Liver (tissue), 5 donors: ENCODE measurements around the gene ERGIC1. TPM values are rescaled to one million over a fixed set of nuclear protein-coding genes. Genes with fewer than 3 reads are reported as not detected.

Experiments used
- polyA plus RNA-seq, 2 donors: library from polyadenylated mRNA; stranded (reverse) in 1 of 2; unstranded in 1 of 2; fragments of 200-250 nt in 1 of 2; fragments of >200 nt in 1 of 2; fragmentation: Nextera tagmentation in 1 of 2; extraction: Ambion mirVana in 1 of 2; gene quantifications; one replicate each; pipeline versions ENCODE4 v1.2.1 to v1.2.3, GENCODE V29; 2013 to 2015
- small RNA-seq: library from RNA; depleted of rRNA; stranded (forward); fragments of <200 nt; gene quantifications from one replicate; pipeline ENCODE3, GENCODE V24; 2014
- total RNA-seq, 2 donors: library from RNA; depleted of rRNA; stranded (reverse); fragments of >200 nt; gene quantifications; one replicate each; pipeline ENCODE4 v1.2.3, GENCODE V29; 2014
- donor health status: healthy.
- donor health status: healthy.
- donor health status: healthy.

The ERGIC1 gene
- total and polyA plus RNA-seq, 4 donors = 45.4 to 155 (median 101) TPM

Small RNA genes within 50 kb of the gene (small RNA-seq; reads per million reads assigned to genes)
- gene AC022217.4 = not detected

Other genes with a start within 250 kb of the ERGIC1 start
- 10 to 100 TPM in 1 of 2 donors, 1 to 10 TPM in 1; 4.8 to 10.0 TPM for gene NEURL1B, start 193.0 kb upstream of the ERGIC1 start, total RNA-seq
- 1 to 10 TPM; 1.5 to 6.3 TPM for gene NEURL1B, start 193.0 kb upstream of the ERGIC1 start, polyA plus RNA-seq
- 10 to 100 TPM; 53.2 to 95.0 TPM for gene DUSP1, start 63.1 kb upstream of the ERGIC1 start, total RNA-seq
- gene DUSP1, start 63.1 kb upstream of the ERGIC1 start, polyA plus RNA-seq = 100 to 1,000 TPM; 124 to 237 TPM
- 10 to 100 TPM; 11.6 to 14.6 TPM for gene RPL26L1, start 125.2 kb downstream of the ERGIC1 start, total RNA-seq
- 10 to 100 TPM; 41.0 to 52.2 TPM for gene RPL26L1, start 125.2 kb downstream of the ERGIC1 start, polyA plus RNA-seq
- gene ATP6V0E1, start 149.5 kb downstream of the ERGIC1 start, total RNA-seq = 10 to 100 TPM; 56.6 to 86.7 TPM
- 100 to 1,000 TPM; 135 to 396 TPM for gene ATP6V0E1, start 149.5 kb downstream of the ERGIC1 start, polyA plus RNA-seq
- 10 to 100 TPM; 10.2 to 12.0 TPM for gene CREBRF, start 222.1 kb downstream of the ERGIC1 start, total RNA-seq
- gene CREBRF, start 222.1 kb downstream of the ERGIC1 start, polyA plus RNA-seq = 1 to 10 TPM; 2.0 to 5.1 TPM